C4-2B (cell line): ENCODE results near the gene GLCCI1.

Source experiments
- H3K27ac ChIP-seq: fragments of 450-650 bp; 2 replicates; pipeline ENCODE4 v1.5.1; 2017
- CTCF ChIP-seq: fragments of 450-650 bp; conservative IDR thresholded peaks from 2 replicates; pipeline ENCODE4 v1.5.1; 2017; ENCODE audit warnings: mild to moderate bottlenecking
- ZFX ChIP-seq: fragments of 450-650 bp; IDR thresholded peaks from 2 replicates; pipeline ENCODE4 v1.6.1; 2017

GLCCI1 gene

DNA sequence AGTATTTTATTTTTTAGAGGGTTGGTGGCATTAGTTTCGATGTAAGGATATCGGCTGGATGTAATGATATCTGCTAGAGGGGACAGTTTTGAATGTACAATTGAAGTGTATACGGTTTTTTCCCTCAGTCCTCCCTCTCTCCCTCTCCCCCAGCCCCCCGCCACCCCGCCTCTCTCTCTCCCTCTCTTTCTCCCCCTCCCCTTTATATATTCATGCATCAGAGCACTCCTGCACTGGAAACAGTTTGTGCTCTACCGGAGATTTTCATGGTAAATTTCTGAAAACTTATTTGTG is 1.6 kb downstream of the GLCCI1 start:
- no peak for TF ChIP-seq CTCF
- TF ChIP-seq ZFX, result no peak
- no peak overlapping the region for H3K27ac ChIP-seq

GRCh38 chr7:7970531-7971307 is 2.1 kb downstream of the GLCCI1 start:
- no peak overlapping the region for H3K27ac ChIP-seq
- TF ChIP-seq ZFX, result no peak
- TF ChIP-seq CTCF, result no peak

GRCh38 chr7:7971308-7972040 is 2.9 kb downstream of the GLCCI1 start:
- no peak overlapping the region for H3K27ac ChIP-seq
- TF ChIP-seq CTCF (no peak), ZFX (no peak)

GRCh38 chr7:7972128-7972527 is 3.5 kb downstream of the GLCCI1 start:
- H3K27ac ChIP-seq, result no peak overlapping the region
- TF ChIP-seq CTCF (no peak), ZFX (no peak)

GRCh38 chr7:7972922-7973594 is 4.5 kb downstream of the GLCCI1 start:
- TF ChIP-seq ZFX (no peak), CTCF (no peak)
- H3K27ac ChIP-seq, result no peak overlapping the region

DNA sequence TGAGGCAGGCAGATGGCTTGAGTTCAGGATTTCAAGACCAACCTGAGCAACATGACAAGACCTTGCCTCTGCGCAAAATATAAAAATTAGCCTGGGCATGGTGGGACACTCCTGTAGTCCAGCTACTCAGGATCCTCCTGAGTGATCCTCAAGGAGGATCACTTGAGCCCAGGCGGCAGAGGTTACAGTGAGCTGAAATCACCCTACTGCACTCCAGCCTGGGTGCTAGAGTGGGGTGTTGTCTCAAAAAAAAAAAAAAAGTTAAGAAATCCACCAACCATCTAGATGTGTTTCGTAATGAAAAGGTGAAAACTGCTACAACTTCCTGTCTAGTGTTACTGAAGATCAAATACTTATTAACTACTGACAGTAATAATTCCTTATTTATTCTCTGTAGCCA is 8.1 kb downstream of the GLCCI1 start:
- TF ChIP-seq CTCF (no peak), ZFX (no peak)
- H3K27ac ChIP-seq, result no peak overlapping the region

- TF ChIP-seq CTCF (no peak), ZFX (no peak)
- no peak overlapping the region for H3K27ac ChIP-seq
Measured at GRCh38 chr7:7977774-7978173, 9.2 kb downstream of the GLCCI1 start.
